ENCODE data around the gene TSHZ3.

TSHZ3 gene

GRCh38 chr19:31280287-31281006 lies 68.8 kb downstream of the TSHZ3 start:
- DNase-seq: no peak

- no peak for DNase-seq
These were observed 69.8 kb downstream of the TSHZ3 start for GRCh38 chr19:31279436-31279765.

- no peak for DNase-seq
These were observed 70.4 kb downstream of the TSHZ3 start for GRCh38 chr19:31278555-31279435.

GRCh38 chr19:31277516-31277915 lies 71.7 kb downstream of the TSHZ3 start:
- no peak for DNase-seq

GRCh38 chr19:31276831-31277230 lies 72.4 kb downstream of the TSHZ3 start:
- no peak for DNase-seq

GRCh38 chr19:31275068-31275334 lies 74.2 kb downstream of the TSHZ3 start:
- DNase-seq: no peak

GRCh38 chr19:31274251-31275067 lies 74.8 kb downstream of the TSHZ3 start:
- DNase-seq: no peak

GRCh38 chr19:31272583-31273106 lies 76.6 kb downstream of the TSHZ3 start:
- no peak for DNase-seq

- DNase-seq: no peak
These were observed 77.8 kb downstream of the TSHZ3 start for GRCh38 chr19:31271306-31271911.

GRCh38 chr19:31270897-31271296 lies 78.3 kb downstream of the TSHZ3 start:
- DNase-seq: no peak

- no peak for DNase-seq
These were observed 79.7 kb downstream of the TSHZ3 start for GRCh38 chr19:31269425-31270127.

GRCh38 chr19:31268751-31269383 lies 80.4 kb downstream of the TSHZ3 start:
- DNase-seq: no peak

- no peak for DNase-seq
These were observed 82.5 kb downstream of the TSHZ3 start for GRCh38 chr19:31266731-31267130.

- DNase-seq: no peak
These were observed 83.0 kb downstream of the TSHZ3 start for GRCh38 chr19:31266196-31266595.

GRCh38 chr19:31264041-31264778 lies 85.0 kb downstream of the TSHZ3 start:
- no peak for DNase-seq

- no peak for DNase-seq
These were observed 85.9 kb downstream of the TSHZ3 start for GRCh38 chr19:31263328-31263727.

- no peak for DNase-seq
These were observed 86.5 kb downstream of the TSHZ3 start for GRCh38 chr19:31262725-31263191.

GRCh38 chr19:31261603-31262212 lies 87.5 kb downstream of the TSHZ3 start:
- no peak for DNase-seq

GRCh38 chr19:31261019-31261602 lies 88.1 kb downstream of the TSHZ3 start:
- DNase-seq: no peak
